HG03060 (cell line): ENCODE data around the gene STARD8.
"Not testable (repeated sequence)": the region's sequence is repeated elsewhere in the genome, so short reads cannot be mapped to it uniquely, and the experiment has no call there.

Experiments used
- ATAC-seq: cut with Tn5 transposase; IDR thresholded peaks from one replicate; pipeline ENCODE4 v1.9.1; 2021; ENCODE audit warnings: low read depth, moderate number of reproducible peaks; ENCODE audit not compliant: unreplicated experiment

The STARD8 gene, protein sequence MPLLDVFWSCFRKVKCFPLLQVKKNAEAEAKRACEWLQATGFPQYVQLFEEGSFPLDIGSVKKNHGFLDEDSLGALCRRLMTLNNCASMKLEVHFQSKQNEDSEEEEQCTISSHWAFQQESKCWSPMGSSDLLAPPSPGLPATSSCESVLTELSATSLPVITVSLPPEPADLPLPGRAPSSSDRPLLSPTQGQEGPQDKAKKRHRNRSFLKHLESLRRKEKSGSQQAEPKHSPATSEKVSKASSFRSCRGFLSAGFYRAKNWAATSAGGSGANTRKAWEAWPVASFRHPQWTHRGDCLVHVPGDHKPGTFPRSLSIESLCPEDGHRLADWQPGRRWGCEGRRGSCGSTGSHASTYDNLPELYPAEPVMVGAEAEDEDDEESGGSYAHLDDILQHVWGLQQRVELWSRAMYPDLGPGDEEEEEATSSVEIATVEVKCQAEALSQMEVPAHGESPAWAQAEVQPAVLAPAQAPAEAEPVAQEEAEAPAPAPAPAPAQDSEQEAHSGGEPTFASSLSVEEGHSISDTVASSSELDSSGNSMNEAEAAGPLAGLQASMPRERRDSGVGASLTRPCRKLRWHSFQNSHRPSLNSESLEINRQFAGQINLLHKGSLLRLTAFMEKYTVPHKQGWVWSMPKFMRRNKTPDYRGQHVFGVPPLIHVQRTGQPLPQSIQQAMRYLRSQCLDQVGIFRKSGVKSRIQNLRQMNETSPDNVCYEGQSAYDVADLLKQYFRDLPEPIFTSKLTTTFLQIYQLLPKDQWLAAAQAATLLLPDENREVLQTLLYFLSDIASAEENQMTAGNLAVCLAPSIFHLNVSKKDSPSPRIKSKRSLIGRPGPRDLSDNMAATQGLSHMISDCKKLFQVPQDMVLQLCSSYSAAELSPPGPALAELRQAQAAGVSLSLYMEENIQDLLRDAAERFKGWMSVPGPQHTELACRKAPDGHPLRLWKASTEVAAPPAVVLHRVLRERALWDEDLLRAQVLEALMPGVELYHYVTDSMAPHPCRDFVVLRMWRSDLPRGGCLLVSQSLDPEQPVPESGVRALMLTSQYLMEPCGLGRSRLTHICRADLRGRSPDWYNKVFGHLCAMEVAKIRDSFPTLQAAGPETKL

DNA sequence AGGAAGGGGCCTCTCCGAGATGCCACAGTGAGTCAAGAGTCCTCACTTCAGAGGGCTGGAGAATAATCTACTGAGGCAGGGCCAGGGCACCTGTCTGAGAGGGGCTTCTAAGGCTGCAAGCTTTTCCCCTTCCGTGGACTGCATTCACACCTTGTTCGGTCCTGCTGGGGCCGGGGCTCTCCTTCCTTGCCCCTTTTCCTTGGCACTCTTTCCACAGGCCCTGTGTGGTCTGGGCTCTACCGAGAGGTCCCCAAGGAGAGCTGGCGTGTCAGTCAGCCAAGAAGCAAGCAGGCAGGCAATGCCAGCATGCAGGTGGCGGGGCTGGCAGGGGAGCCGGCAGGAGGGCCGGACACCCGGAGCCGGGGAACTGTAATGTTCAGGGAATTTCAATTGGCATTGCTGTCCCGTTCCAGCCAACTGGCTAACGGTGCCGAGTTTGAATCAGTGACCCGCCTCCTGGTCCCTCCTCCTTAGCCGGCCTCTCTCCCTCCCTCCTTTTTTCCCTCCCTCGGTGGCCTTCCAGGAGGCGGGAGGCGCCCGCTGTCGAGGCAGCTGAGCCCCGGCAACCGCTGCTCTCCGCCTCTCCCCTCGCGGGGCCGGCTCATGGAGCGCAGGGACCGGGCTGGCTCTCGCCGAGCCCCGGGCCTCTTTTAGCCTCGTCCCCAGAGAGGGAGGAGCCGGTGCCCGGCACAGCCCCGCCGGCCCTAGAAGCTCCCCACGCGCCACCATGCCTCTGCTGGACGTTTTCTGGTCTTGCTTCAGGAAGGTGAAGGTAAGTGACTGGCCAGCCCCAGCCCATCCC, at the start of gene STARD8:
Gene STARD8, plus strand, starts transcription at position 511 of the 802 bp plus-strand sequence. Its CDS starts 217 bp downstream, at position 728.
- ATAC-seq = no peak

DNA sequence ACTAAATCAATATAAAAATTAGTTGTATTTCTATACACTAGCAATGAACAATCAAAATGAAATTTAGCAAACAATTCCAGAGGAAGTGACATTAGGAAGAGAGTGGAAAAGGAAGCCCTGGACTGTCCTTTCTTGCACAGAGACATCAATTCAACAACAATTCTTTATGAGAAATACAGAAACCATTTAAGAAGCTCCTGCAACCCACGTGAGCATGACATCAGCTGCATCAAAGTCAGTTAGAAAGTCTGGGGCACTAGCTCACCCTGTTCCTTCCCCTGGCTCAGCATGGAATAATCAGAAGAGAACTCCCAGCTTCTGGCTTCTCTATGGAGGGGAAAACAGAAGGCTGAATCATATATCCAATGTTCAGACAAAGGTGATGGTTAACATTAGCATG, 48.6 kb upstream of the STARD8 start:
- ATAC-seq = no peak

DNA sequence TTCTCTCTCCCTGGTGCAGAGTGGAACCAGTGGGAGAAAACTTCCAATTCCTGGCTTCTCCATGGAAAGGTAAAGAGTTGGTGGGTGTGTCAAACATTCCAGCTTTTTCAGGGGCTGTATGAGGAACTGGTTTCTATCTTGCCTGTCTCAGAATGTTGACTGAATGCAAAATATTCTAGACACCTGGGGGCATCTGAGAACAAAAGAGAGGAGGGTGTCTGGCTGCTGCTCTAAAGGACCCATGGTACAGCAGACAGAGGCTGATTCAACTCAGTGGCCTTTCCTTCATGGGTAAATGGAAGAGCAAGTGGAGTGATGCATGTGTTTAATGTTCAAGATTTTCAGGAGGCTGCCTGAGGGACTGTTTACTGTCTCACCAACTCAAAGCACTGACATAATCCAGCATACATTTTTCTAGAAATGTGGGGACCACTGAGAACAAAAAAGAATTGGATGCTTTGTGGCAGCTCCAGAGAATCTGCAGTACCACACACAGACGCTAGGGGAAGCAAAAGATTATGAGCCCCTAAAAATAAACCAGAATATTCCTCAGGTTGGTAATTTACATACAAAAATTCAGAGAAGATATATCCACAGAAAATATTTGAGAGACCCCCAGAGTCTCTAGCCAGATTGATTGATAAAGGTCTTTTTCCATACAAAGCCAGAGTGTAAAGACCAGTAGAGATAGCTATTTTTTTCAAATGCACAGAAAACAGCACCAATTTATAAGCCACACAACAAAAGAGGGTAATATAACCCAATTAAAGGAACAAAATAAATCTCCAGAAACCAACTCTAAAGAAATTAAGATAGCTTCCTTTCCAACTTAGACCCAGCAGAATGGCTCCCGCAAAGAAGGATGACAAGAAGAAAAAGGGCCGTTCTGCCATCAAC, 48.0 kb upstream of the STARD8 start:
- ATAC-seq = no peak

DNA sequence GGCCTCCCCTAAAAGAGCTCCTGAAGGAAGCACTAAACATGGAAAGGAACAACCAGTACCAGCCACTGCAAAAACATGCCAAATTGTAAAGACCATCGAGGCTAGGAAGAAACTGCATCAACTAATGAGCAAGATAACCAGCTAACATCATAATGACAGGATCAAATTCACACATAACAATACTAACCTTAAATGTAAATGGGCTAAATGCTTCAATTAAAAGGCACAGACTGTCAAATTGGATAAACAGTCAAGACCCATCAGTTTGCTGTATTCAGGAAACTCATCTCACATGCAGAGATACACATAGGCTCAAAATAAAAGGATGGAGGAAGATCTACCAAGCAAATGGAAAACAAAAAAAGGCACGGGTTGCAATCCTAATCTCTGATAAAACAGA, 43.2 kb upstream of the STARD8 start:
- ATAC-seq = not testable (repeated sequence)

DNA sequence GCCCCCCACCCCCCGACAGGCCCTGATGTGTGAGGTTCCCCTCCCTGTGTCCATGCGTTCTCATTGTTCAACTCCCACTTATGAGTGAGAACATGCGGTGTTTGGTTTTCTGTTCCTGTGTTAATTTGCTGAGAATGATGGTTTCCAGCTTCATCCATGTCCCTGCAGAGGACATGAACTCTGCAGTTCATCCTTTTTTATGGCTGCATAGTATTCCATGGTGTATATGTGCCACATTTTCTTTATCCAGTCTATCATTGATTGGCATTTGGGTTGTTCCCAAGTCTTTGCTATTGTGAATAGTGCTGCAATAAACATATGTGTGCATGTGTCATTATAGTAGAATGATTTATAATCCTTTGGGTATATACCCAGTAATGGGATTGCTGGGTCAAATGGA, 32.7 kb upstream of the STARD8 start:
- not testable (repeated sequence) for ATAC-seq

DNA sequence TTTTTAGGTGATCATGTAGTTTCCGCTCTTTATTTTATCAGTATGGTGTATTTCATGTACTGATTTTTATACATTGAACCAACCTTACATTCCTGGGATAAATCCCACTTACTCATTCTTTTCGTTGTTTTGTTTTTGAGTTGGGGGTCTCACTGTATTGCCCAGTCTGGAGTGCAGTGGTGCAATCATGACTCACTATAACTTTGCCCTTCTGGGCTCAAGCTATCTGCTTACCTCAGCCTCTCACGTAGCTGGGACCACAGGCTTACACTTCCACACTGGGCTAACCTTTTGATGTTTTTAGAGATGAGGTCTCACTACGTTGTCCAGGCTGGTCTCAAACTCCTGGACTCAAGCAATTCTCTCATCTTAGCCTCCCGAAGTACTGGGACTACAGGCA, 19.5 kb upstream of the STARD8 start:
- no peak for ATAC-seq

DNA sequence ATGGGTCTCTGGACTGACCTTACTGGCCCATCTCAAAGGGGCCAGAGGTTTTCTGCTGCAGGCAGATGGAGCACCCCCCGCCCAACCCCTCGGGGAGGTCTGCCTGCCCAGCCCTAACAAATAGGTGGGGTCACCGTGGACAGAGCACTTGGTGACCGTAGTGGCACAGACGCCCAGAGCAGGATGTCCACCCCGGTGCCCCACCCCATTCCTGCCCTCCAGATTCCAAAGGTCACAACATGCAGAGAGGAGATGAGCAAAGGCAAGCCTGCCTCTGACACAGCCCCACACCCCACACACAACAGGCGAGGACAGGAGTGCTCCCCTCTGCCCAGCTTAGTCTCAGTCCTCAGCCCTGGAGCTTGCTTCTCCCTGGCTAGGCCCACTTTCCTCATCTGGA, 17.5 kb upstream of the STARD8 start:
- not testable (repeated sequence) for ATAC-seq

DNA sequence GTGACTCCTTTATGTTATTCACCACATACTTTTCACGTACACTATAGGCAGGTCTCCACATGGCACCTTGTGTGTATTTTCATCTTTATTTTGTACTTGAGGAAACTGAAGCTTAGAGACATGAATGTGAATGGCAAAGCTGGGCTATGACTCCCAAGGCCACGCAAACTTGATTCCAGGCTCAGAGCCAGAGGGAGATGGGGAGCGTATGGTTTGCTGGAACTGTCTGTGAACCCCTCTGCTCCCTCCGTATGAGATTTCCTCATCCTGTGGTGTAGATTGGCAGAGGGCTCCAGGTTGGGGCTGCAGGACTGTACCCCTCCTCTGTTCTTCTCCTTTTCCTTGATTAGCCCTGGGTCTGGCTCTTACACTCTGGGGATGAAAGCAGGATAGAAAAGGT, 16.1 kb upstream of the STARD8 start:
- no peak for ATAC-seq

DNA sequence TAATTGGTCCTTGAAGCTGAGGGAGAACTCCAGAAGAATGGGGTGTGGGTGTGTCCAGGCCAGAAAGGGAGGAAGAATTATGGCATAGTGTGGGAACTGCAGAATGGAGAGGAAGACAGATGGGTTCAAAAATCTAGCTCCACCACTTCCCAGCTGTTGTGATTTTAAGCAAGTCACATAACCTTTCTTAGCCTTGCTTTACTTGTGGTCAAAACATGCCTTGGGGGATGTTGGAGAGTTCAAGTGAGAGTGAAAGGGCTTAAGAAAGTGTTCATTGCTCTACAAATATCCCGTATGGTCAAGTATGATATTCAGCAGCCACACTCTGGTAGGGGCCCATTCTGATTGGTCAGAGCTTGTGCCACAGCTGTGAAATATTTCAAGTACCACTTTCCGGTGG, 15.0 kb upstream of the STARD8 start:
- ATAC-seq = no peak

DNA sequence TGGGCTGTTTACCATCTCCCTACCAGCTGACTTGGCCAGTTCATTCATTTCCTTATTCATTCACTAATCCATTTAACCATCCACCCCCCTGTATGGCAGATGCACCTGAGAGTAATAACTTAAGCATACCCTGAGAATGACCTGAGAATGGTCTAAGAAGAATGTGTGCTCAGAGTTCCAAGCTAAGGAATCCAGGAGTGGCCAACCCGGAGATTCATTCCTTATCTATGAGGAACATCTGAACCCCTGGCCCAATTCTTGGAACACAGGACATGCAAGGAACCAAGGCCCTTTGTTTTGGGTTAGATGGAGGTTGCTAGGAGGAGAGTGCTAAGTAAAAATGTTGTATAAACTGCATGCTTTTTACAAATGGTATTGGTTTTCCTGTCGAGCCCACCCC, 13.5 kb upstream of the STARD8 start:
- no peak for ATAC-seq

DNA sequence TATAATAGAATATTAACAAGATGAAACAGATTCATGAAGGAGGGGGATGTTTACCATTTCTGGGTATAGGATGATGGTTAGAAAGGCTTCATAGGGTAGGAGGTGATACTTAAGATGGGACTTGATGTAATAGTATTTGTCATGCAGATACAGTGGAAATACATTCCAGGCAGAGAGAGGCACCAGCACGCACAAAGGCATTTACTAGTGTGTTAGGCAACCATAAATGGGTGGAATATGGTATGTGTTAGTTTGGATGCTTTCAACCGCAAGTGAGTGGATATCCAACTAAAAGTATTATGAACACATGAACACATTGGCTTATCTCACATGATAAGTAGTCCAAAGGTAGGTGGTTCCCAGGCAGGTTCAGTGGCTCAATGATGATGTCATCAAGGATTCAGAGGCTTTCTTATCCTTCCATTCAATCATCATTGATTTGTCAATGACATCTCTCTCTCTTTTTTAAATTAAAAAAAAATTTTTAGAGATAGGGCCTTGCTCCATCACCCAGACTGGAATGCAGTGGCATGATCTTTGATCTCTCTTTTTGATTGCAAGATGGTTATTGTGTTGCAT, 12.7 kb upstream of the STARD8 start:
- ATAC-seq = no peak

DNA sequence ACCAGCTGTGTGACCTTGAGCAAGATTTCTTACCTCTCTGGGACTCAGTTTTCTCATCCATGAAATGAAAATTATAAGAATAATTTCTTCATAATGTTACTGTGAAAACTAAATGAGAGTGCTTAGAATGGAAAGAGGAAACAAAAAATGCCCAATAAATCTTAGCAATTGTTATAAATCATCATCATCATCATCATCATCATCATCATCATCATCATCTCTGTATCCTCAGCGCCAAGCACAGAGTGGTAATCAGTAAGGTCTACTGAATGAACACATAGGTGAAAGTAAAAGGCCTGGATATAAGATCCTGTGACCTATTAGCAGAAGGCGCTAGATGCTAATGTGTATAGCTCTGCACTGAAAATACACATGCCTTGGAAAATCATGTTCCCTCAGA, 6.8 kb upstream of the STARD8 start:
- no peak for ATAC-seq

DNA sequence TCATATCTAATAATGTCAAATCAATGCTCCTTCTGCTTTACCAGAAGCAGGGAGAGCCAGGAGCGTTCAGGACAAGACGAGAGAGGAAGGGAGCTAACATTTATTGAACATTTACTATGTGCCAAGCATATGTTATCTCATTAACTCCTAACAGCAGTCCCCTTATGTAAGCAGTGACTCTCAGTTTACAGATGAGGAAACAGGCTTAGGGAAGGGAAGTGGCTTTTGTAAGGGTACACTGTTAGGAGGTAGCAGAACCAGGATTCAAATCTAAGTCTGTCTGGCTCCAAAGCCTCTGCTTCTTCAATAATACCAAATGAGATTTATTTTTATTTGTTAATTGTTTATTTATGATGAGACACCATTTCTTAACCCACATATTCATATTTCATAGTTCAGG, 2.6 kb upstream of the STARD8 start:
- no peak for ATAC-seq

DNA sequence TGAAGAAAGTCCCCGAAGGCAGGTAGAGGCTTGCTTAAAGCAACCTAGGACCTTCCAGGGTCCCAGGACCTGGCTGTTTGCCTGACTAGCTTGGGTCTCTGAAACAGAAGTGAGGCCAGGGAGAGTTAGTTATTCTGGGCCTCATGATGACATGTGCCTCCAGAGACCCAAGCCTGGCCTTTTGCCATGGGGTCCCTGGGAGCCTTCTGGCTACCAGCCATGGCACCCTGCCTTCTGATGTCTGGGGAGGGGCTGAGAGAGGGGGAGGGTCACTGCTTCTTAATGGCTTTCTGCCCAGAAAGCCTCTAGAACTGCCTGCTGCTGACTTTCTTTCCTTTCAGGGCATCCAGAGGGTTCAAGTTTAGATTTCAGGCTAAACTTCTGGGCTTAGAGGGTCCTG, 1.0 kb upstream of the STARD8 start:
- no peak for ATAC-seq

DNA sequence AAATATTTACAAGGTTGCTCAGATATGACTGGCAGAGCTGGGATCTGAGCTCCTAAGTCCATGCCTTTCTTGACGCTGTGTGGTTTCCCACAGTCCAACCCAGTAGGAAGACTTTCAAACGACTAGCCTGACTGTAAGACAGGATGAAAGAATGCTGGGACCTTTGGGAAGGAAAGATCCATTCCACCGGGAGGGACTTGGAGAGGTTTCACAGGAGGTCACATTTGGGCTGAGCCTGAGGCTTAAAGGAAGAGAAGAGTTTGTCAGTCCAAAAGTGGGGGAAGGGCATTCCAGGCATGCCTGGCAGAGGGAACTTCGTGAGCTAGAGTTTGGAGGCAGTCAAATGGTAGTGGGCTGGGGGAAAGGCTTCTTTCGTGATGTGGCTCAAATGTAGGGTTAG, 1.5 kb downstream of the STARD8 start:
- no peak for ATAC-seq

DNA sequence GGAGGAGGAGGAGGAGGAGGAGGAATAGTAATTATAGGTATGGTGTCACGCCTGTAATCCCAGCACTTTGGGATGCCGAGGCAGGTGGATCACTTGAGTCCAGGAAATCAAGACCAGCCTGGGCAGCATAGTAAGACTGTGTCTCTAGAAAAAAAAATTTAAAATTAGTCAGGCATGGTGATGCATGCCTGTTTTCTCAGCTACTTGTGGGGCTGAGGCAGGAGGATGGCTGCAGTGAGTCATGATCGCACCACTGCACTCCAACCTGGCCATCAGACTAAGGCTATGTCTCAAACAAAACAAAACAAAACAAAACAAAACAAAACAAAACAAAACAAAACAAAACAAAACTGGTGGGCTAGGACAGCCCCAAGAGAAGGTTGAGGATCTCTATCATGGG, 3.0 kb downstream of the STARD8 start:
- no peak for ATAC-seq

DNA sequence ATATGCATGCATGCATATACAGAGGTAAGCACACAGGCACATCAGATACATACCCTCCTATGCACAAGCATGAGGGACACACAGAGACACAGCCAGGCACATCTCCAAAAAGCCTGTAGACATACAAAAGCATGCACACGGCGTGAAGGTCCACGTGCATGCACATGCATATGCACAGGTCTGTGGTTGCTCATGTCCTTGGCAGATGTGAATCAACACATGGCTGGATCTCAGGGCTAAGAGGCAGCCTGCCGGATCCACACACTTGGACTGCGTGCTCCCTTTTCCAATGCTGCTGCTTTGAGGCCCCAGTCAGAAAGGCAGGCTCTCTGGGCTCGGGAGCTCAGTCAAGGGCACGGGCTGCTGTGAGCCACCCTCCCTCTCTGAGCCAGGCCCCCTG, 3.6 kb downstream of the STARD8 start:
- no peak for ATAC-seq

DNA sequence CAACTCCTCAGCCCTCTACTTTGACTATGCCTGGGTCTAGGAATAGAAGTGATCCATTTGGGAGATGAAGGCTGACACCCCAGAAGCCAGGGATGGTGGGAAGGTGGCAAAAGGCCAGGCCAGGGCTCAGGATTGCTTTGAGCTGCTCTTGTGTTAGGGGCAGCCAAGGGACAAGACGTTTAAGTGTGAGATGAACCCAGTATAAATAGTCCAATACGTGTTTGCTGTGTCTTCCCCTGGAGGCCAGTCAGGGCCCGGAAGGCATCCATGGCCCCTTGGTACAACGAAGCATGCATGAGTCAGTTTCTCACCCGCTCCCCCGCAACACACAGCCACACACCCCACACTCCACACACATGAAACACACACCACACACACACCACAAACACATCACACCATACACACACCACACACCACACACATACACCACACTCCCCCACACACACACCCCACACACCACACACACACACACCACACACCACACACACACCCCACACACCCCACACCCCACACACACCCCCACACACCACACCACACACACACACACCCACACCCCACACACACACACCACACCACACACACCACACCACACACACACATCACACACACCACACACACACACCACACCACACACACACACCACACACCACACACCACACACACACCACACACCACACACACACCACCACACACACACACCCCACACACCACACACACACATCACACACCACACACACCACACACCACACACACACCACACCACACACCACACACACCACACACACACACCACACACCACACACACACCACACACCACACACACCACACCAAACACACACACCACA, 5.1 kb downstream of the STARD8 start:
- no peak for ATAC-seq
